Liver (tissue), 9 donors: ENCODE results near the gene PHACTR4. TPM values are rescaled to one million over a fixed set of nuclear protein-coding genes. Genes with fewer than 3 reads are reported as not detected.

Experiments
- DNase-seq: peaks from one replicate; pipeline ENCODE4 v3.0.0-alpha.2; 2017; ENCODE audit warnings: low spot score
- H3K27ac ChIP-seq, 2 donors: one replicate each; pipeline ENCODE4 v1.7.0; 2013; ENCODE audit warnings: inconsistent platforms in 2 of 2, low read length in 2 of 2, control low read depth in 1 of 2, low read depth in 1 of 2, mild to moderate bottlenecking in 1 of 2
- H3K27me3 ChIP-seq, 4 donors: one replicate each; pipeline versions ENCODE4 v1.6.1 to v1.7.0; 2013; ENCODE audit warnings: low read length in 3 of 4, inconsistent platforms in 1 of 4, mild to moderate bottlenecking in 1 of 4, moderate library complexity in 1 of 4; ENCODE audit not compliant: control insufficient read depth in 4 of 4, insufficient read depth in 4 of 4
- H3K36me3 ChIP-seq, 4 donors: one replicate each; pipeline versions ENCODE4 v1.6.1 to v1.7.0; 2013; ENCODE audit warnings: low read length in 3 of 4, mild to moderate bottlenecking in 3 of 4, low read depth in 1 of 4, moderate library complexity in 1 of 4; ENCODE audit not compliant: control insufficient read depth in 4 of 4, insufficient read depth in 3 of 4
- H3K4me1 ChIP-seq, 4 donors: one replicate each; pipeline versions ENCODE4 v1.6.1 to v1.7.0; 2013; ENCODE audit warnings: low read length in 3 of 4, mild to moderate bottlenecking in 3 of 4, moderate library complexity in 1 of 4; ENCODE audit not compliant: control insufficient read depth in 4 of 4, insufficient read depth in 4 of 4
- H3K4me3 ChIP-seq, 3 donors: one replicate each; pipeline versions ENCODE4 v1.6.1 to v1.7.0; 2013; ENCODE audit warnings: low read length in 3 of 3, control low read depth in 1 of 3, low read depth in 1 of 3, mild to moderate bottlenecking in 1 of 3
- H3K9ac ChIP-seq, 2 donors: one replicate each; pipeline ENCODE4 v1.7.0; 2013; ENCODE audit warnings: low read length in 2 of 2, mild to moderate bottlenecking in 2 of 2, moderate library complexity in 2 of 2, control low read depth in 1 of 2, low read depth in 1 of 2
- H3K9me3 ChIP-seq, 4 donors: one replicate each; pipeline versions ENCODE4 v1.6.1 to v1.7.0; 2013; ENCODE audit warnings: low read length in 3 of 4; ENCODE audit not compliant: control insufficient read depth in 4 of 4
- CTCF ChIP-seq: fragments of 150-350 bp; IDR thresholded peaks from 2 replicates; pipeline ENCODE4 v1.5.1; 2017; ENCODE audit warnings: improper control_type of control experiment, low read depth, low read length; ENCODE audit not compliant: missing input control
- EGR1 ChIP-seq, 2 donors: IDR thresholded peaks; 2 replicates each; pipeline ENCODE4 v1.6.1; 2016 to 2018; ENCODE audit warnings: antibody characterized with exemption in 2 of 2, low read depth in 2 of 2
- FOXA1 ChIP-seq: IDR thresholded peaks from 2 replicates; pipeline ENCODE4 v1.6.1; 2016; ENCODE audit warnings: antibody characterized with exemption
- GABPA ChIP-seq, 2 donors: IDR thresholded peaks in 1 of 2; conservative IDR thresholded peaks in 1 of 2; 2 replicates each; pipeline ENCODE4 v1.6.1; 2016; ENCODE audit warnings: antibody characterized with exemption in 2 of 2, mild to moderate bottlenecking in 1 of 2, moderate library complexity in 1 of 2
- HNF4A ChIP-seq, 2 donors: conservative IDR thresholded peaks; 2 replicates each; pipeline ENCODE4 v1.6.1; 2016; ENCODE audit warnings: antibody characterized with exemption in 2 of 2, mild to moderate bottlenecking in 2 of 2
- HNF4G ChIP-seq: IDR thresholded peaks from 2 replicates; pipeline ENCODE4 v1.6.1; 2016; ENCODE audit warnings: antibody characterized with exemption
- JUND ChIP-seq, 2 donors: IDR thresholded peaks; 2 replicates each; pipeline ENCODE4 v1.6.1; 2016; ENCODE audit warnings: antibody characterized with exemption in 2 of 2
- MAX ChIP-seq: IDR thresholded peaks from 2 replicates; pipeline ENCODE4 v1.6.1; 2016; ENCODE audit warnings: antibody characterized with exemption
- NR2F2 ChIP-seq: IDR thresholded peaks from 2 replicates; pipeline ENCODE4 v1.6.1; 2016; ENCODE audit warnings: antibody characterized with exemption
- RAD21 ChIP-seq, 2 donors: IDR thresholded peaks; 2 replicates each; pipeline ENCODE4 v1.6.1; 2016; ENCODE audit warnings: antibody characterized with exemption in 2 of 2, mild to moderate bottlenecking in 2 of 2
- SP1 ChIP-seq: IDR thresholded peaks from 2 replicates; pipeline ENCODE4 v1.6.1; 2018; ENCODE audit warnings: antibody characterized with exemption, mild to moderate bottlenecking
- TAF1 ChIP-seq: conservative IDR thresholded peaks from 2 replicates; pipeline ENCODE4 v1.6.1; 2016; ENCODE audit warnings: antibody characterized with exemption, mild to moderate bottlenecking
- YY1 ChIP-seq: IDR thresholded peaks from 2 replicates; pipeline ENCODE4 v1.6.1; 2016; ENCODE audit warnings: antibody characterized with exemption, mild to moderate bottlenecking
- ZBTB33 ChIP-seq: IDR thresholded peaks from 2 replicates; pipeline ENCODE4 v1.6.1; 2016; ENCODE audit warnings: antibody characterized with exemption
- whole genome bisulfite sequencing: extraction: QIAGEN DNeasy Blood & Tissue Kit; methylation state at CpG from one replicate; pipeline ENCODE4 v1.1.7; 2013; 5-methylcytosine and 5-hydroxymethylcytosine counted together
- polyA plus RNA-seq, 2 donors: library from polyadenylated mRNA; stranded (reverse) in 1 of 2; unstranded in 1 of 2; fragments of 200-250 nt in 1 of 2; fragments of >200 nt in 1 of 2; fragmentation: Nextera tagmentation in 1 of 2; extraction: Ambion mirVana in 1 of 2; gene quantifications; one replicate each; pipeline versions ENCODE4 v1.2.1 to v1.2.3, GENCODE V29; 2013 to 2015
- total RNA-seq, 2 donors: library from RNA; depleted of rRNA; stranded (reverse); fragments of >200 nt; gene quantifications; one replicate each; pipeline ENCODE4 v1.2.3, GENCODE V29; 2014
- TF ChIP-seq, protein P1 (sequence below): IDR thresholded peaks from 2 replicates; pipeline ENCODE4 v1.6.1; 2016; ENCODE audit warnings: antibody characterized with exemption, mild to moderate bottlenecking
- donor health status: healthy.
- donor health status: healthy.
- donor health status: healthy.
- donor health status: healthy.
- donor health status: healthy.

The PHACTR4 gene
- total and polyA plus RNA-seq, 4 donors, result 8.9 to 22.6 (median 10.8) TPM

DNA sequence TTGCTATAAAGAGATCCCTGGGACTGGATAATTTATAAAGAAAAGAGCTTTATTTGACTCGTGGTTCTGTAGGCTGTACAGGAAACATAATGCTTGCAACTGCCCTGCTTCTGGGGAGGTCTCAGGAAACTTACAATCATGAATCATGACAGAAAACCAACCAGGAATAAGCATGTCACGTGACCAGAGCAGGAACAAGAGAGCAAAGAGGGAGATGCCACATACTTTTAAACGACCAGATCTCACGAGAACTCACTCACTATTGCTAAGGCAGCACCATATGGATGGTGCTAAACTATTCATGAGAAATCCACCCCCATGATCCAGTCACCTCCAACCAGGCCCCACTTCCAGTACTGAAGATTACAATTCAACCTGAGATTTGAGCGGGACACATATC, 86.5 kb downstream of the PHACTR4 start:
- Histone ChIP-seq H3K36me3 (peaks cover 0 to 9% (median 4%) of the 10 kb centered on the region in 4 donors), H3K4me3 (no peak overlapping the region), H3K4me1 (no peaks in the 10 kb centered on the region), H3K27ac (no peak overlapping the region), H3K27me3 (no peaks in the 10 kb centered on the region), H3K9me3 (no peaks in the 10 kb centered on the region), H3K9ac (no peak overlapping the region)
- WGBS, result 75% methylated on average over 5 of the region's 5 CpGs
- no peak for DNase-seq
- TF ChIP-seq EGR1 (IDR thresholded peaks at IDR 0.05; ENCODE audit: low read depth in 2 of 2), result no peak
- TF ChIP-seq JUND (IDR thresholded peaks at IDR 0.05), result no peak
- TF ChIP-seq HNF4A (conservative IDR thresholded peaks at IDR 0.05), result no peak
- TF ChIP-seq ZBTB33, result no peak
- no peak for TF ChIP-seq RAD21 (IDR thresholded peaks at IDR 0.05)
- TF ChIP-seq, protein P1, sequence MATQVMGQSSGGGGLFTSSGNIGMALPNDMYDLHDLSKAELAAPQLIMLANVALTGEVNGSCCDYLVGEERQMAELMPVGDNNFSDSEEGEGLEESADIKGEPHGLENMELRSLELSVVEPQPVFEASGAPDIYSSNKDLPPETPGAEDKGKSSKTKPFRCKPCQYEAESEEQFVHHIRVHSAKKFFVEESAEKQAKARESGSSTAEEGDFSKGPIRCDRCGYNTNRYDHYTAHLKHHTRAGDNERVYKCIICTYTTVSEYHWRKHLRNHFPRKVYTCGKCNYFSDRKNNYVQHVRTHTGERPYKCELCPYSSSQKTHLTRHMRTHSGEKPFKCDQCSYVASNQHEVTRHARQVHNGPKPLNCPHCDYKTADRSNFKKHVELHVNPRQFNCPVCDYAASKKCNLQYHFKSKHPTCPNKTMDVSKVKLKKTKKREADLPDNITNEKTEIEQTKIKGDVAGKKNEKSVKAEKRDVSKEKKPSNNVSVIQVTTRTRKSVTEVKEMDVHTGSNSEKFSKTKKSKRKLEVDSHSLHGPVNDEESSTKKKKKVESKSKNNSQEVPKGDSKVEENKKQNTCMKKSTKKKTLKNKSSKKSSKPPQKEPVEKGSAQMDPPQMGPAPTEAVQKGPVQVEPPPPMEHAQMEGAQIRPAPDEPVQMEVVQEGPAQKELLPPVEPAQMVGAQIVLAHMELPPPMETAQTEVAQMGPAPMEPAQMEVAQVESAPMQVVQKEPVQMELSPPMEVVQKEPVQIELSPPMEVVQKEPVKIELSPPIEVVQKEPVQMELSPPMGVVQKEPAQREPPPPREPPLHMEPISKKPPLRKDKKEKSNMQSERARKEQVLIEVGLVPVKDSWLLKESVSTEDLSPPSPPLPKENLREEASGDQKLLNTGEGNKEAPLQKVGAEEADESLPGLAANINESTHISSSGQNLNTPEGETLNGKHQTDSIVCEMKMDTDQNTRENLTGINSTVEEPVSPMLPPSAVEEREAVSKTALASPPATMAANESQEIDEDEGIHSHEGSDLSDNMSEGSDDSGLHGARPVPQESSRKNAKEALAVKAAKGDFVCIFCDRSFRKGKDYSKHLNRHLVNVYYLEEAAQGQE, result no peak
- no peak for TF ChIP-seq TAF1
- no peak for TF ChIP-seq YY1
- no peak for TF ChIP-seq CTCF
- TF ChIP-seq NR2F2, result no peak
- no peak for TF ChIP-seq GABPA (IDR thresholded peaks at IDR 0.05 in 1 of 2, conservative IDR thresholded peaks at IDR 0.05 in 1 of 2)
- no peak for TF ChIP-seq HNF4G

GRCh38 chr1:28457678-28458077, 88.1 kb downstream of the PHACTR4 start:
- Histone ChIP-seq H3K9me3 (no peaks in the 10 kb centered on the region), H3K27ac (no peak overlapping the region), H3K4me3 (no peak overlapping the region), H3K9ac (no peak overlapping the region), H3K36me3 (peaks cover 0 to 12% (median 5%) of the 10 kb centered on the region in 4 donors), H3K27me3 (no peaks in the 10 kb centered on the region), H3K4me1 (no peaks in the 10 kb centered on the region)
- WGBS, result 88% methylated on average over 1 of the region's 1 CpG
- DNase-seq, result no peak
- TF ChIP-seq FOXA1 (no peak), TAF1 (no peak), NR2F2 (no peak), CTCF (no peak), SP1 (no peak), YY1 (no peak), MAX (no peak), RAD21 (IDR thresholded peaks at IDR 0.05) (no peak), JUND (IDR thresholded peaks at IDR 0.05) (no peak), HNF4G (no peak), EGR1 (IDR thresholded peaks at IDR 0.05; ENCODE audit: low read depth in 2 of 2) (no peak), ZBTB33 (no peak), GABPA (IDR thresholded peaks at IDR 0.05 in 1 of 2, conservative IDR thresholded peaks at IDR 0.05 in 1 of 2) (no peak)
- TF ChIP-seq, protein P1, result no peak
